GM10248 (cell line): ENCODE data around the gene RGS14.
"Not testable (repeated sequence)": the region's sequence is repeated elsewhere in the genome, so short reads cannot be mapped to it uniquely, and the experiment has no call there.

Experiments
- CTCF ChIA-PET: fragments of 300-600 bp; sonication (Branson Sonifier 250); formaldehyde crosslinking; extraction: SDS; loops from one replicate; lab custom pipeline; 2021; ENCODE audit warnings: antibody characterized with exemption; lab: Yijun Ruan, JAX
- POLR2A ChIA-PET: fragments of 350-650 bp; sonication (Branson Sonifier 250); formaldehyde crosslinking; extraction: SDS; loops from one replicate; lab custom pipeline; 2020; ENCODE audit warnings: antibody characterized with exemption; lab: Yijun Ruan, JAX
- DNase-seq: peaks from one replicate; pipeline ENCODE4 v3.0.0; 2012; ENCODE audit errors: extremely low spot score
- CTCF ChIP-seq: IDR thresholded peaks from 2 replicates; pipeline ENCODE4 v1.5.1; 2012; ENCODE audit warnings: mild to moderate bottlenecking, low read depth; ENCODE audit errors: extremely low read depth, missing control alignments, control extremely low read depth

RGS14 gene

DNA sequence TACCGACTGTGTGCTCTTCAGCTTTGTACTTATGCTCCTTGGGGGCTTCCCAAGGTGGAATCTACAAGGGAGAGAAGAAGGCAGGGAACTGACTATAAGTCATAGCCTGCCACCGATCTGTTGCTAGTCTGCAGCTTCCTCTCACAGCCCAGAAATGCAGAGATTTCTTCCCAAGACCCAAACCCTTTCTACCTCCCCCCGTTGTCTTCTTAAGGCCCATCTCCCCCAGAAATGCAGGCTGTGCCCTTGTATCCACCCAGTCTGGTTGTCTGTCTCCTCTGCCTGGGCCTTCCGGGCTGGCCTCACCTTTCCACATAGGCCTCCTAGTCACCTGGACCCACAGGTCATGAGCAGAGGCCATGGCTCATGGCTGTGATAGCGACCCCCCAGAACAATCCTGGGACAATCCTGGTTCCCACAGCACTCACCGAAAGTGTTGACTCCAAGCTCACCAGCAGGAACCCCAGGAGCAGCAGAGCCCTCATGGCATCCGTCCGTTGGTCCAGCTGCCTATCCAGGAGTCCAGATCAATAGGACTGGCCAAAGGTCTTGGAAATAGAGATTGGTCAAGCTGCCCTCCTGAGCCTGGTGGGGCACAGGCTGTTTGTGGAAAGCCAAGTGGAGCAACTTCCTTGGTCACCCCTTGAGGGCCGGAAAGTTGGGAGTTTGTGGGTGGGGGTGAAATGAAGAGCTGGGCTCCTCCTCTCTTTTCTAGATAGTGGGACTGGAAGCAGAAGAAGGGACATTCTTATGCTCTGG, 51.5 kb downstream of the RGS14 start, which contains the start of gene F12:
Gene F12 (minus strand): TSS at position 522 of the 759 bp plus-strand sequence. CDS start 37 bp downstream, at position 485.
- no peak for TF ChIP-seq CTCF
- POLR2A ChIA-PET, result interaction anchor here (1.1 to 1.2 kb wide), 2 partner anchors 17 to 37 kb away, joined by 3 to 6 read pairs; partner anchors contain the start of gene GRK6
- CTCF ChIA-PET, result interaction anchor here (0.9 to 21.8 kb wide), 9 partner anchors 14 to 101 kb away, joined by 3 to 549 read pairs (median 5); partner anchors contain the start of genes GRK6, PRR7 and SLC34A1
- no peak for DNase-seq

DNA sequence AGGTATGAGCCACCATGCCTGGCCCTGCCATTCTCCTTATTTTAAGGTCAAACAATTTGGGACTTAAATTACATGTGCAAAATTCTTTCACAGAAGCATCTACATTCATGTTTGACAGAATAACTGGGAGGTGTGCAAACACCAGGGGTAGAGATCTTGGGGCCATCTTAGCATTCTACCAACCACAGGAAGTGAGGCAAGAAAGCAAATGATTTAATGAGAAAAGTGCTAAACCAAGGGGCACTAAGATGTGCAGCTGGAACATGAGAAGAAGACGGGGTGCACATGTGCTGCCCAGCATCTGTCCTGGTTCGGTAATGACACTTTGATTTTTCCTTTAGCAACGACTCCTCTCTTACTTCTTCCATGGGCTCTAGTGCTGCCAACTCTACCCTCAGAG, 52.9 kb downstream of the RGS14 start:
- POLR2A ChIA-PET, result no interaction called here
- no peak for DNase-seq
- CTCF ChIA-PET, result interaction anchor here (21.8 kb wide), 1 partner anchor 35 kb away, joined by 549 read pairs; the partner anchor contains the start of gene PRR7
- TF ChIP-seq CTCF, result no peak

GRCh38 chr5:177412603-177413233, 55.0 kb downstream of the RGS14 start:
- CTCF ChIA-PET, result interaction anchor here (0.8 to 23.4 kb wide), 6 partner anchors 7 to 45 kb away, joined by 3 to 549 read pairs (median 17); partner anchors contain the start of genes F12 and PRR7
- TF ChIP-seq CTCF, result no peak
- DNase-seq, result no peak
- POLR2A ChIA-PET, result no interaction called here

DNA sequence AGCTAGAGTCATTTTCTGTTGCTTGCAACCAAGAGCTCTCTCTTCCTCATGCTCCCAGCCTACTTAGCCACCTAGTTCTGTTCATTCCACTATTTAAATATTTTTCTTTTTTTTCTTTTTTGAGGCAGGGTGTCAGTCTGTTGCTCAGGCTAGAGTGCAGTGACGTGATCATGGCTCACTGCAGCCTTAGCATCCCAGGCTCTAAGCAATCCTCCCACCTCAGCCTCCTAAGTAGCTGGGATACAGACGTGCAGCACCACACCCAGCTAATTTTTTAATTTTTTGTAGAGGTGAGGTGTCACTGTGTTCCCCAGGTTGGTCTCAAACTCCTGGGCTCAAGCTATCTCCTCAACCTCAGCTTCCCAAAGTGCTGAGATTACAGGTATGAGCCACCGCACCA, 56.8 kb downstream of the RGS14 start:
- TF ChIP-seq CTCF, result no peak
- DNase-seq, result no peak
- POLR2A ChIA-PET, result no interaction called here
- CTCF ChIA-PET, result interaction anchor here (1.0 to 23.4 kb wide), 9 partner anchors 9 to 45 kb away, joined by 3 to 549 read pairs (median 6); partner anchors contain the start of genes F12 and PRR7

DNA sequence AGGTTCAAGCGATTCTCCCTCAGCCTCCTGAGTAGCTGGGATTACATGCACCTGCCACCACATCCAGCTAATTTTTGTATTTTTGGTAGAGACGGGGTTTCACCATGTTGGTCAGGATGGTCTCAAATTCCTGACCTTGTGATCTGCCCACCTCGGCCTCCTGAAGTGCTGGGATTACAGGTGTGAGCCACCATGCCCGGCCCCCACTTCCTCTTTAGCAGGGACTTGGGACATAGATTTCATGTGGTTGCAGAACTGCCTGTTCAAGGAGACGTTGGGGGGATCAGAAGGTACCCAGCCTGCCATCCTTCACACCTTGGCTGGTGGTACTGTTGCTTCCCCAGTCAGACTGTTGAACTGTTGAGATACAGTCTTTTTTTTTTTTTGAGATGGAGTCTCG, 59.4 kb downstream of the RGS14 start:
- ChIA-PET POLR2A (interaction anchor here (0.6 kb wide), 1 partner anchor 436 kb away, joined by 3 read pairs; no protein-coding TSS in a partner anchor), CTCF (interaction anchor here (0.7 to 23.4 kb wide), 8 partner anchors 11 to 48 kb away, joined by 3 to 549 read pairs (median 3); partner anchors contain the start of genes F12 and PRR7)
- DNase-seq, result not testable (repeated sequence)

DNA sequence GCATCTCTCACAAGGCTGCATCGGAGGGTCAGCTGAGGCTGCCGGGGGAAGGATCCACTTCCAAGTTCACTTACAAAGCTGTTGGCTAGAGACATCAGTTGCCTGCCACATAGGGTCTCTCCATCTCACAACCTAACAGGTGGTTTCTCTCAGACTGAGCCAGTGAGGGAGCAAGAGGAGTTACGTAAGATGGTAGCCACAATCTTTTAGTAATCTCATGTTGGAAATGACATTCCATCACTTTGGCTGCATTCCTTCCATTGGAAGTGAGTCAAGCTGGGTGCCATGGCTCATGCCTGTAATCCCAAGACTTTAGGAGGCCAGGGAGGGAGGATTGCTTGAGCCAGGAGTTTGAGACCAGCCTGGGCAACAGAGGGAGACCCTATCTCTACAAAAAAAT, 61.3 kb downstream of the RGS14 start:
- ChIA-PET POLR2A (no interaction called here), CTCF (interaction anchor here (0.8 to 23.4 kb wide), 3 partner anchors 13 to 36 kb away, joined by 3 to 347 read pairs (median 3); partner anchors contain the start of gene F12)
- DNase-seq, result no peak
- no peak for TF ChIP-seq CTCF

GRCh38 chr5:177420472-177420871, 62.7 kb downstream of the RGS14 start:
- DNase-seq, POLR2A ChIA-PET: not testable (repeated sequence)
- CTCF ChIA-PET, result interaction anchor here (1.4 to 23.4 kb wide), 3 partner anchors 15 to 59 kb away, joined by 3 to 347 read pairs (median 23); partner anchors contain the start of gene F12
